Measurements from ENCODE around the gene SLC35F1. TPM values are rescaled to one million over a fixed set of nuclear protein-coding genes. Genes with fewer than 3 reads are reported as not detected.

Gene SLC35F1
- total and polyA plus RNA-seq, 9 of the 15 experiments (the other 6 are each of a cell fraction or from before 2014, with no cell fraction given) = 0.03 to 0.06 TPM; not detected in 7

GRCh38 chr6:118135371-118135770, 228.3 kb downstream of the SLC35F1 start:
- ATAC-seq (no peak), FAIRE-seq (no peak), DNase-seq (ENCODE audit: extremely low read depth in 1 of 4, low spot score in 3 of 4) (no peak)
- no TSS peak for BruUV-seq (replicated peaks)
- Histone ChIP-seq H3K9me3 (replicated peaks; ENCODE audit: control insufficient read depth, insufficient read depth, low read depth, low read length) (no peaks in the 10 kb centered on the region), H3K9ac (ENCODE audit: insufficient read depth in 1 of 2, low read depth in 2 of 2, low read length in 2 of 2) (no peak overlapping the region), H2AFZ (ENCODE audit: low read depth, low read length) (no peak overlapping the region), H3K9me1 (ENCODE audit: control insufficient read depth, insufficient read depth, low read length) (no peaks in the 10 kb centered on the region), H4K20me1 (replicated peaks; ENCODE audit: control insufficient read depth, insufficient read depth, low read length) (no peaks in the 10 kb centered on the region), H3K4me3 (no peak overlapping the region), H3K27ac (ENCODE audit: extremely low read depth, low read depth, low read length) (no peak overlapping the region), H3K4me2 (ENCODE audit: insufficient read depth, low read length) (no peak overlapping the region), H3K36me3 (ENCODE audit: control insufficient read depth, insufficient read depth, low read length) (no peaks in the 10 kb centered on the region), H3K27me3 (ENCODE audit: control insufficient read depth in 2 of 2, insufficient read depth in 2 of 2, low read length in 2 of 2) (no peaks in the 10 kb centered on the region), H3K79me2 (ENCODE audit: control insufficient read depth, insufficient read depth, low read length) (no peaks in the 10 kb centered on the region), H3K4me1 (replicated peaks in 1 of 2; ENCODE audit: control insufficient read depth in 2 of 2, insufficient read depth in 2 of 2, low read length in 2 of 2) (no peaks in the 10 kb centered on the region)
- intact Hi-C loops (cut with micrococcal nuclease) = no loop called here
- POLR2A ChIA-PET = no interaction called here
- WGBS (ENCODE audit: insufficient coverage, low coverage, missing lambda C conversion rate) = 4% methylated on average over 2 of the region's 2 CpGs
- CTCF ChIA-PET (ENCODE audit: low intra/inter-chr PET ratio) = no interaction called here
- TF ChIP-seq ZNF347 (CRISPR knock-in tag; IDR thresholded peaks at IDR 0.05; ENCODE audit: low read depth) = no peak
- no peak for TF ChIP-seq CEBPZ (IDR thresholded peaks at IDR 0.05; ENCODE audit: borderline replicate concordance, low read depth, low read length)
- no peak for TF ChIP-seq FOSL1 (tag; conservative IDR thresholded peaks at IDR 0.05)
- TF ChIP-seq NR2C1 (IDR thresholded peaks at IDR 0.05) = no peak
- no peak for TF ChIP-seq NR2C1 (tag; IDR thresholded peaks at IDR 0.05)
- no peak for TF ChIP-seq PPARD (CRISPR knock-in tag; IDR thresholded peaks at IDR 0.05)
- TF ChIP-seq ZNF778 (CRISPR knock-in tag; IDR thresholded peaks at IDR 0.05) = no peak
- TF ChIP-seq ZNF408 (CRISPR knock-in tag; IDR thresholded peaks at IDR 0.05; ENCODE audit: low read depth) = no peak
- in situ Hi-C loops (cut with MboI) = no loop called here
